Smooth muscle cell (in vitro differentiated cells): Measurements from ENCODE around the gene NEUROD1. TPM values are rescaled to one million over a fixed set of nuclear protein-coding genes. Genes with fewer than 3 reads are reported as not detected.

ENCODE experiments used
- DNase-seq: peaks from one replicate; lab custom pipeline; 2025; ENCODE audit not compliant: unreplicated experiment; lab: John Stamatoyannopoulos, UW
- H2AFZ ChIP-seq: fragments of 200-600 bp; sonication (generic); 2 replicates; pipeline ENCODE4 v1.6.0; 2016; ENCODE audit warnings: antibody characterized with exemption, low read depth, mild to moderate bottlenecking
- H3F3A ChIP-seq: fragments of 200-600 bp; sonication (generic); 2 replicates; pipeline ENCODE4 v1.6.0; 2017; ENCODE audit warnings: antibody characterized with exemption, low read depth
- H3K27ac ChIP-seq: fragments of 200-600 bp; sonication (generic); 2 replicates; pipeline ENCODE4 v1.5.1; 2016; ENCODE audit warnings: low read depth, mild to moderate bottlenecking
- H3K27me3 ChIP-seq: fragments of 200-600 bp; sonication (generic); 2 replicates; pipeline ENCODE4 v1.6.1; 2016; ENCODE audit warnings: low read depth, mild to moderate bottlenecking
- H3K36me3 ChIP-seq: fragments of 200-600 bp; sonication (generic); 2 replicates; pipeline ENCODE4 v1.5.1; 2016; ENCODE audit warnings: low read depth
- H3K4me1 ChIP-seq: fragments of 200-600 bp; sonication (generic); 2 replicates; pipeline ENCODE4 v1.5.1; 2016; ENCODE audit warnings: low read depth
- H3K4me2 ChIP-seq: fragments of 200-600 bp; sonication (generic); 2 replicates; pipeline ENCODE4 v1.6.0; 2016; ENCODE audit warnings: mild to moderate bottlenecking
- H3K4me3 ChIP-seq: fragments of 200-600 bp; sonication (generic); 2 replicates; pipeline ENCODE4 v1.5.1; 2016; ENCODE audit warnings: mild to moderate bottlenecking
- H3K79me2 ChIP-seq: fragments of 200-600 bp; sonication (generic); 2 replicates; pipeline ENCODE4 v1.6.0; 2016; ENCODE audit warnings: low read depth, mild to moderate bottlenecking
- H3K9ac ChIP-seq: fragments of 200-600 bp; sonication (generic); 2 replicates; pipeline ENCODE4 v1.6.0; 2016; ENCODE audit warnings: low read depth
- H3K9me3 ChIP-seq: fragments of 200-600 bp; sonication (generic); replicated peaks from 2 replicates; pipeline ENCODE4 v1.5.1; 2016; ENCODE audit warnings: low read depth
- H4K20me1 ChIP-seq: fragments of 200-600 bp; sonication (generic); 2 replicates; pipeline ENCODE4 v1.6.0; 2016; ENCODE audit warnings: low read depth
- CTCF ChIP-seq: fragments of 200-600 bp; sonication (generic); IDR thresholded peaks from 2 replicates; pipeline ENCODE4 v1.5.1; 2017; ENCODE audit warnings: borderline replicate concordance, mild to moderate bottlenecking, antibody characterized with exemption; ENCODE audit not compliant: insufficient read depth, poor library complexity, severe bottlenecking
- WGBS: methylation state at CpG from one replicate; pipeline ENCODE4 v1.1.7; 2016; ENCODE audit warnings: low lambda C conversion rate; 5-methylcytosine and 5-hydroxymethylcytosine counted together
- polyA plus RNA-seq: library from polyadenylated mRNA; unstranded; fragments of >200 nt; fragmentation: Nextera tagmentation; extraction: Ambion mirVana; gene quantifications from 2 replicates; pipeline ENCODE4 v1.2.1, GENCODE V29; 2016
- total RNA-seq: library from RNA; depleted of rRNA; stranded (reverse); fragments of >200 nt; gene quantifications from 2 replicates; pipeline ENCODE4 v1.2.3, GENCODE V29; 2014

The NEUROD1 gene
- total and polyA plus RNA-seq, 2 experiments from 2014 or later: not detected

- no peaks in the 10 kb centered on the region for H3K4me1 ChIP-seq
- H3K4me2 ChIP-seq: no peak overlapping the region
- no peak overlapping the region for H3K27ac ChIP-seq
- no peaks in the 10 kb centered on the region for H3F3A ChIP-seq
- peaks cover 55% of the 10 kb centered on the region for H3K27me3 ChIP-seq
- no peaks in the 10 kb centered on the region for H3K79me2 ChIP-seq
- 89% methylated on average over 2 of the region's 2 CpGs for WGBS
- H3K4me3 ChIP-seq: no peak overlapping the region
- no peak for DNase-seq
- H3K36me3 ChIP-seq: no peaks in the 10 kb centered on the region
- no peak for TF ChIP-seq CTCF
- H2AFZ ChIP-seq: no peak overlapping the region
- no peaks in the 10 kb centered on the region for H3K9me3 ChIP-seq
- no peaks in the 10 kb centered on the region for H4K20me1 ChIP-seq
- no peak overlapping the region for H3K9ac ChIP-seq
These were observed 31.7 kb downstream of the NEUROD1 start for GRCh38 chr2:181648478-181649155.

- Histone ChIP-seq H3K9me3 (no peaks in the 10 kb centered on the region), H3K4me3 (no peak overlapping the region)
These were observed 33.8 kb downstream of the NEUROD1 start for GRCh38 chr2:181646415-181646987.

GRCh38 chr2:181643151-181643550 is 37.2 kb downstream of the NEUROD1 start:
- H4K20me1 ChIP-seq: no peaks in the 10 kb centered on the region
- H3K9me3 ChIP-seq: no peaks in the 10 kb centered on the region
- DNase-seq: no peak
- H3F3A ChIP-seq: no peaks in the 10 kb centered on the region
- H3K4me3 ChIP-seq: no peak overlapping the region
- no peak for TF ChIP-seq CTCF
- no peaks in the 10 kb centered on the region for H3K4me1 ChIP-seq
- H3K79me2 ChIP-seq: no peaks in the 10 kb centered on the region
- no peak overlapping the region for H2AFZ ChIP-seq
- 64% methylated on average over 1 of the region's 1 CpG for WGBS
- H3K27ac ChIP-seq: no peak overlapping the region
- H3K36me3 ChIP-seq: no peaks in the 10 kb centered on the region
- peaks cover 46% of the 10 kb centered on the region for H3K27me3 ChIP-seq
- H3K9ac ChIP-seq: no peak overlapping the region
- no peak overlapping the region for H3K4me2 ChIP-seq

More at GRCh38 chr2:181646415-181646987, 33.8 kb downstream of the NEUROD1 start:
- H3K9ac ChIP-seq: no peak overlapping the region
- peaks cover 52% of the 10 kb centered on the region for H3K27me3 ChIP-seq
- 97% methylated on average over 1 of the region's 1 CpG for WGBS
- no peaks in the 10 kb centered on the region for H4K20me1 ChIP-seq
- H3K79me2 ChIP-seq: no peaks in the 10 kb centered on the region
- no peaks in the 10 kb centered on the region for H3K4me1 ChIP-seq
- H3F3A ChIP-seq: no peaks in the 10 kb centered on the region
- DNase-seq: no peak
- H3K4me2 ChIP-seq: no peak overlapping the region
- H3K27ac ChIP-seq: no peak overlapping the region
- no peak overlapping the region for H2AFZ ChIP-seq
- H3K36me3 ChIP-seq: no peaks in the 10 kb centered on the region
- TF ChIP-seq CTCF: no peak

GRCh38 chr2:181642086-181642485 is 38.2 kb downstream of the NEUROD1 start:
- no peaks in the 10 kb centered on the region for H3K79me2 ChIP-seq
- no peaks in the 10 kb centered on the region for H3K36me3 ChIP-seq
- peaks cover 40% of the 10 kb centered on the region for H3K27me3 ChIP-seq
- H3K27ac ChIP-seq: no peak overlapping the region
- no peaks in the 10 kb centered on the region for H3F3A ChIP-seq
- no peak overlapping the region for H2AFZ ChIP-seq
- DNase-seq: no peak
- H3K4me3 ChIP-seq: no peak overlapping the region
- no peaks in the 10 kb centered on the region for H4K20me1 ChIP-seq
- H3K9ac ChIP-seq: no peak overlapping the region
- H3K9me3 ChIP-seq: no peaks in the 10 kb centered on the region
- 87% methylated on average over 4 of the region's 4 CpGs for whole genome bisulfite sequencing
- H3K4me1 ChIP-seq: no peaks in the 10 kb centered on the region
- no peak for TF ChIP-seq CTCF
- no peak overlapping the region for H3K4me2 ChIP-seq
